Measurements from ENCODE around the gene ATG4C.

GRCh38 chr1:62774006-62774405, 9.9 kb upstream of the ATG4C start:
- TF ChIP-seq POLR2A (IDR thresholded peaks at IDR 0.05) (no peak), CTCF (IDR thresholded peaks at IDR 0.05) (no peak)
